Activated naive CD4-positive, alpha-beta T cell treated with anti-CD3 and anti-CD28 coated beads, Interleukin-2, amount 50 U/mL, for 72 hours (primary cell): ENCODE results near the gene NXN. TPM values are rescaled to one million over a fixed set of nuclear protein-coding genes. Genes with fewer than 3 reads are reported as not detected.
"Not testable (repeated sequence)": the region's sequence is repeated elsewhere in the genome, so short reads cannot be mapped to it uniquely, and the experiment has no call there.

Source experiments
- ATAC-seq, 2 donors: fragments of 150-1000 bp; cut with Tn5 transposase; 2 replicates each; pipeline ENCODE4 v1.10.0; 2021; ENCODE audit warnings: mild to moderate bottlenecking in 2 of 2, moderate library complexity in 2 of 2
- DNase-seq, 2 donors: peaks; one replicate each; pipeline ENCODE4 v3.0.0; 2021 to 2022; ENCODE audit warnings: low spot score in 2 of 2
- H3K27ac Mint-ChIP-seq, 2 donors: one replicate each; pipeline ENCODE4 v1.8.0; 2022; ENCODE audit warnings: mild to moderate bottlenecking in 2 of 2, mixed read lengths in 2 of 2
- H3K36me3 Mint-ChIP-seq, 2 donors: one replicate each; pipeline ENCODE4 v1.8.0; 2022; ENCODE audit warnings: mixed read lengths in 2 of 2
- H3K9me3 Mint-ChIP-seq, 2 donors: one replicate each; pipeline ENCODE4 v1.8.0; 2022; ENCODE audit warnings: mixed read lengths in 2 of 2
- total RNA-seq, 2 donors: library from RNA; stranded (reverse); gene quantifications; one replicate each; pipeline ENCODE4 v1.2.3, GENCODE V29; 2022

The NXN gene
- total RNA-seq, 2 donors from 2014 or later = 0.39 to 0.80 TPM

GRCh38 chr17:897970-898619, 81.5 kb downstream of the NXN start:
- H3K9me3 Mint-ChIP-seq = no peaks in the 10 kb centered on the region
- no peak for ATAC-seq

DNA sequence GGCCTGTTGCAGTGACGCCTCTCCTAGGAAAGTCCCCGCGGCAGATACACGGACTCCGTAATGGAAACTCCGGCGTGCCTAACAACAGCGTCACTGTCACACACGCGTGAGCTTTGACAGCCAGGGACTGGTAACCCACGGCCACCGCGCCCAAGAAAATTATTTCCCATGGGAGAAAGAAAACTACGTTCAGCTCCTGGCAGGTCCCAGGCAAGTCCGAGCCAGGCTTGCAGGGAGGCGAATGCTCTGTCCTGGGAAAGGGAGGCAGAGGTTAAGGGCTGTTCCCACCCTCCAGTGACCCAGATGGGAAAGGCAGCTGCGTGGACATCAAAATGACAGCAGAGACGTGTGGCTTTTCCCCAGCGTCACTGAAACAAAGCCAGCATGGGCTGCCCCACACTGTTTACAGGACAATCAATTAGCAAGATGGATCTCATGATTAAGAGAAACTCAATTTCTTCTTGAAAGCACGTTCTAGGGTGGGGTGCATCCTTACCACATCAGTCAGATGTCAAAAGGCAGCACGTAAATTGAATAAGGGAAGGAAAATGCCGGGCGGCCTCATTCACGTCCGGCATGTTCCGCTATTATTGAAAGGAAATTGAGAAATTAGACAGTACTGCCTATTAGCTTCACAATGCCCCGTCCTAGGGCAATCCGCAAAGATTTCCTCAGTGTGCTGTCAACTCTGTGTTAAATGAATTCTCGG, 82.5 kb downstream of the NXN start:
- Mint-ChIP-seq H3K36me3 (no peaks in the 10 kb centered on the region), H3K9me3 (no peaks in the 10 kb centered on the region)

More at GRCh38 chr17:897970-898619, 81.5 kb downstream of the NXN start:
- H3K36me3 Mint-ChIP-seq = no peaks in the 10 kb centered on the region
- H3K27ac Mint-ChIP-seq = no peak overlapping the region
- no peak for DNase-seq

DNA sequence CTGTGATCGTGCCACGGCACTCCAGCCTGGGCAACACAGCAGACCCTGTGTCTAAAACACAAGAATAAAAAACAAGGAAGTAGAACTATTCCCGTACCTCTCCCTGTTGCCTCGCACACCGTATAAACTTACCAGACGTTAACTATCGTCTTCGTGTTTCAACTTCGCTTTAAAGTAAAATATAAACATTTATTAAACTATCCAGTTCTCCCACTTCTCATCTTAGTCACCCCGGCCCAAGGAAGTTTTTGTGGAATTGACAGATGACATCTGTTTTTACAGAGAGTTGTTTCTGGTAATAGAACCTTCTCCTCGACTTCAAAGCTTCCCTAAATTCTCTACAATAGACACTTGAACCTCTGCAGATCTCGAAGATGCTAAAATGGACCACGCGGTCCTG, 83.1 kb downstream of the NXN start:
- Mint-ChIP-seq H3K27ac (no peak overlapping the region), H3K9me3 (no peaks in the 10 kb centered on the region), H3K36me3 (no peaks in the 10 kb centered on the region)
- DNase-seq (no peak), ATAC-seq (no peak)

More for the DNA sequence above, 82.5 kb downstream of the NXN start:
- no peak for DNase-seq
- no peak for ATAC-seq
- H3K27ac Mint-ChIP-seq = no peak overlapping the region

DNA sequence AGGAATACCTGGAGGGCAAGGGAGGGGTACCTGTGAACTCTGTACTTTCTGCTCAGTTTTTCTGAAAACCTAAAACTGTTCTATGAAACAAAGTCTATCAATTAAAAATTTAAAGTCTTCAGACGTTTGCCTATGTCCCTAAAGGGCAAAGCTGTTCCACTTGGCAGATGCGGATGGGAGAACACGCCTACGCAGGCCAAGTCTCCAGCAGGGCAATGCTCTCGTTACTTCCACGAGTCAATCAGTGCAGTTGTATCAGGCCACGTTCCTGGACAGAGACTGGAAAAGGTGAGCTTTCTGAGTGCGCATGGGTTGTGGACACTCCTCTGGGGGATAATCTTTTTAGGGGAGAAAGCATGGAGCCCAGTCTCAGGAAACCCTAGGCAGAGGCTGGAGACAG, 86.6 kb downstream of the NXN start:
- Mint-ChIP-seq H3K27ac (no peak overlapping the region), H3K36me3 (no peaks in the 10 kb centered on the region), H3K9me3 (no peaks in the 10 kb centered on the region)
- no peak for ATAC-seq
- no peak for DNase-seq

- H3K36me3 Mint-ChIP-seq = no peaks in the 10 kb centered on the region
- no peaks in the 10 kb centered on the region for H3K9me3 Mint-ChIP-seq
- peak; percentile 51 to 95 for ATAC-seq
- peak in 1 of 2 donors; percentile 13 for DNase-seq
- H3K27ac Mint-ChIP-seq = no peak overlapping the region
These were observed 90.6 kb downstream of the NXN start for GRCh38 chr17:888998-889441.

GRCh38 chr17:887551-888209, 91.9 kb downstream of the NXN start:
- H3K27ac Mint-ChIP-seq = no peak overlapping the region
- H3K9me3 Mint-ChIP-seq = no peaks in the 10 kb centered on the region
- no peak for ATAC-seq
- no peaks in the 10 kb centered on the region for H3K36me3 Mint-ChIP-seq
- DNase-seq = no peak

- no peak for DNase-seq
- no peak overlapping the region for H3K27ac Mint-ChIP-seq
- ATAC-seq = no peak
- H3K36me3 Mint-ChIP-seq = no peaks in the 10 kb centered on the region
- H3K9me3 Mint-ChIP-seq = no peaks in the 10 kb centered on the region
These were observed 93.5 kb downstream of the NXN start for GRCh38 chr17:885971-886571.

GRCh38 chr17:883586-883962, 96.0 kb downstream of the NXN start:
- Mint-ChIP-seq H3K36me3 (no peaks in the 10 kb centered on the region), H3K9me3 (no peaks in the 10 kb centered on the region), H3K27ac (peak overlapping the region in 1 of 2 donors; percentile 15)
- ATAC-seq = no peak
- DNase-seq = no peak

GRCh38 chr17:882827-883585, 96.6 kb downstream of the NXN start:
- Mint-ChIP-seq H3K36me3 (no peaks in the 10 kb centered on the region), H3K9me3 (no peaks in the 10 kb centered on the region), H3K27ac (peak overlapping the region in 1 of 2 donors; percentile 15)
- DNase-seq (no peak), ATAC-seq (no peak)

DNA sequence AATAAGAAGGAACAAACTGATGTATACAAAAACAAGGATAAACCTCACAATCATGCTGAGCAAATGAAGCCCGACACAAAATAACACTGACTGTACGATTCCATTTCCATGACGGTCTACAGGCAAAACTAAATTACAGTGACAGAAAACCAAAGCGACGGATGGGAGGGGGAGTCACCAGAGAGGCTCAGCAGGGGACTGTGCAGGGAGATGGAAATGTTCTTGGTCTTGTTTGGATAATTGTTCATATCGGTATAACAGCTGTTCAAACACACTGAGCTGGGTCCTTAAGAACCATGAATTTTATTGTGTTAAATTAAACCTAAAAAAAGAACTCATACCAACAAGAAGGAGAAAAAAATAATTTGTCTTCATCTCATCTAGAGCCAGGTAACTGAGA, 97.8 kb downstream of the NXN start:
- H3K36me3 Mint-ChIP-seq = no peaks in the 10 kb centered on the region
- no peak overlapping the region for H3K27ac Mint-ChIP-seq
- DNase-seq (no peak), ATAC-seq (no peak)
- no peaks in the 10 kb centered on the region for H3K9me3 Mint-ChIP-seq

GRCh38 chr17:880443-881269, 98.9 kb downstream of the NXN start:
- H3K9me3 Mint-ChIP-seq = no peaks in the 10 kb centered on the region
- H3K36me3 Mint-ChIP-seq = no peaks in the 10 kb centered on the region
- DNase-seq (no peak), ATAC-seq (no peak)
- no peak overlapping the region for H3K27ac Mint-ChIP-seq

- DNase-seq = peak; percentile 56 to 58
- Mint-ChIP-seq H3K9me3 (no peaks in the 10 kb centered on the region), H3K36me3 (no peaks in the 10 kb centered on the region), H3K27ac (no peak overlapping the region)
- peak; percentile 62 to 75 for ATAC-seq
These were observed 99.8 kb downstream of the NXN start for GRCh38 chr17:879546-880442.

- ATAC-seq (no peak), DNase-seq (no peak)
- no peaks in the 10 kb centered on the region for H3K36me3 Mint-ChIP-seq
- H3K27ac Mint-ChIP-seq = no peak overlapping the region
- no peaks in the 10 kb centered on the region for H3K9me3 Mint-ChIP-seq
These were observed 101.9 kb downstream of the NXN start for GRCh38 chr17:877630-878029.

DNA sequence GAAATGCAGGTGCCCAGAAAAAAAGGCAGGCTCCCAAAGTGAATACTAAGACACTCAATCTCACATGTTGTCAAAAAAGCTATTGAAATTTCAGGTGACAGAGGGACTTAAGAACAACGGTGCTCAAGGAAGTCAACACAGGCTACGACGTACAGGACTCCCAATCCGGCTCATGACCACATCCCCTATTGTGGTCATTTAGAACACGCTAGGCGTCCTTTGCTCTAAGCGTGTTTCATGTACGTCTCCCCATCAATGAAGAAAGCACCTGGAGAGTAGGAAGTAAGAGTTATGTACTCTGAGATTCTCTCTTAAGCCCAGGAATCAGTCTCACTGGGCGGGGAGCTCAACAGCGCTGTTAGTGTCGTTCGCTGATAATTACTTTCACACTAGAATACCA, 103.3 kb downstream of the NXN start:
- Mint-ChIP-seq H3K27ac (no peak overlapping the region), H3K9me3 (peaks cover 5 to 6% of the 10 kb centered on the region in 2 donors), H3K36me3 (no peaks in the 10 kb centered on the region)
- no peak for DNase-seq
- peak; percentile 56 for ATAC-seq

DNA sequence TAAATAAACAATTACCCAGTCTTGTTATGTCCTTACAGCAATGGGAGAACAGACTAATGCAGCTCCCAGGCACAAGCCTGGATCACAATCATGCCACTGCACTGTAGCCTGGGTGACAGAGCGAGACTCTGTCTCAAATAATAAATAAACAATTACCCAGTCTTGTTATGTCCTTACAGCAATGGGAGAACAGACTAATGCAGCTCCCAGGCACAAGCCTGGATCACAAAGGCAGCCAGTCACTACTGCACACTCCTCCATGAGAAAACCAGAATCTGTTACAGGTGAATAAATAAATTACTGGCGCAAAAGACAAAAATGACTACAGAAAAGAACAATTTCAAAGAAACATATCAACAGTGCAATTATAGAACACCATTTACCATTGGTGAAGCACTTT, 105.0 kb downstream of the NXN start:
- not testable (repeated sequence) for H3K36me3 Mint-ChIP-seq, DNase-seq, H3K27ac Mint-ChIP-seq, ATAC-seq, H3K9me3 Mint-ChIP-seq
